GM12873 (cell line): ENCODE data around the gene LENG1.

Experiments used
- TF ChIP-seq, protein P1 (sequence below): IDR thresholded peaks from 2 replicates; pipeline ENCODE4 v1.5.1; 2012; ENCODE audit warnings: low read depth, mild to moderate bottlenecking, moderate library complexity, low read length, control low read depth; ENCODE audit not compliant: insufficient read depth; ENCODE audit errors: missing control alignments

The LENG1 gene

DNA sequence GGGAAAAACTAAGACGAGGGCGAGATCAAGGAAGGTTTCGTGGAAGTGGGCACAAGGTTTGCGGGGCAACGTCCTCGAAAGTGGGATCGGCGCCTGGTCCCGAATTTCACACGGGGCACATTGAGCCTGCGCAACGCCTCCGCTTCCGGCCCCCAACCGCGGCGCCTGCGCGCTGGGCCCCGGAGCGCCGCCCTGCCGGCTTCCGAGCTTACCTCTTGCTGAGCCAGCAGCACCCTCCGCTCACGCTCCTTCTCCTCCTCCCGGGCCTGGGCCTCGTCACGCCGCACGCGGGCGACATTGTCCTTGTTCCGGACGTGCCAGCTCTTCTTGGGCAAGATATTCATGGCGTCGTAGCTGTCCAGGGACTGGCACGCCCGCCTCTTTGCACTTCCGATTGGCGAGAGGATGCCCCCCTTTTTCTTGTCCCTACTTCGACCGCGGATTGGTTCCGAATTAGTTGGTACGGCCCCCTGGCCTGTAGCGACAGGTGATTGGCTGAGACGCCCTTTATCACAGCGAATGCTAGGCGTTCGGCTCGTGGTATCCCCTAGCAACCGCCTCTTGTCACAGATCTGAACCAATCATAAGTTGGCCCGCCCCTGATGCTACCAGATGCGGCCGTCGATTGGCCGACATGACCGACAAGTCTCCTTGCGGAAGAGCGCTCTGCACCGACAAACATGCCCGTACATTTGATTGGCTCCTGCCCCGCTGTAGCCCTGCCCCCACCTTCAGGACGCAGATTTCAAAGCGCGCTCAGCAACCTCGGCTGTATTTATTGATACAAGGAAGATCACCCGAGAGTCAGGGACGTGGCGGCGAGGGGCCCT, at the start of gene LENG1:
Gene LENG1 (minus strand): TSS at position 370 of the 830 bp plus-strand sequence. CDS start 26 bp downstream, at position 344.
- TF ChIP-seq, protein P1, sequence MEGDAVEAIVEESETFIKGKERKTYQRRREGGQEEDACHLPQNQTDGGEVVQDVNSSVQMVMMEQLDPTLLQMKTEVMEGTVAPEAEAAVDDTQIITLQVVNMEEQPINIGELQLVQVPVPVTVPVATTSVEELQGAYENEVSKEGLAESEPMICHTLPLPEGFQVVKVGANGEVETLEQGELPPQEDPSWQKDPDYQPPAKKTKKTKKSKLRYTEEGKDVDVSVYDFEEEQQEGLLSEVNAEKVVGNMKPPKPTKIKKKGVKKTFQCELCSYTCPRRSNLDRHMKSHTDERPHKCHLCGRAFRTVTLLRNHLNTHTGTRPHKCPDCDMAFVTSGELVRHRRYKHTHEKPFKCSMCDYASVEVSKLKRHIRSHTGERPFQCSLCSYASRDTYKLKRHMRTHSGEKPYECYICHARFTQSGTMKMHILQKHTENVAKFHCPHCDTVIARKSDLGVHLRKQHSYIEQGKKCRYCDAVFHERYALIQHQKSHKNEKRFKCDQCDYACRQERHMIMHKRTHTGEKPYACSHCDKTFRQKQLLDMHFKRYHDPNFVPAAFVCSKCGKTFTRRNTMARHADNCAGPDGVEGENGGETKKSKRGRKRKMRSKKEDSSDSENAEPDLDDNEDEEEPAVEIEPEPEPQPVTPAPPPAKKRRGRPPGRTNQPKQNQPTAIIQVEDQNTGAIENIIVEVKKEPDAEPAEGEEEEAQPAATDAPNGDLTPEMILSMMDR, result peak; percentile 37

DNA sequence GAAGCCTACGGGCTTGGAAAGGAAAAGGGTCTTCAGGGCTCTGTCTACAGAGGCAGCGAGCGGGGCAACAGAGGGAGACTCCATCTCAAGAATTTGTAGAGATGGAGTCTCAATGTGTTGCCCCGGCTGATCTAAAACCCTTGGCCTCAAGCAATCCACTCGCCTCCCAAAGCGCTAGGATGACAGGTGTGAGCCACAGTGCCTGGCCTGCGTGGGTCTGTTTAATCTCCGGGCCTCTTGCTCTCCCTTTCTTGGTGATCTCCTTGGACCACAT, 49.2 kb upstream of the LENG1 start:
- TF ChIP-seq, protein P1, result no peak

DNA sequence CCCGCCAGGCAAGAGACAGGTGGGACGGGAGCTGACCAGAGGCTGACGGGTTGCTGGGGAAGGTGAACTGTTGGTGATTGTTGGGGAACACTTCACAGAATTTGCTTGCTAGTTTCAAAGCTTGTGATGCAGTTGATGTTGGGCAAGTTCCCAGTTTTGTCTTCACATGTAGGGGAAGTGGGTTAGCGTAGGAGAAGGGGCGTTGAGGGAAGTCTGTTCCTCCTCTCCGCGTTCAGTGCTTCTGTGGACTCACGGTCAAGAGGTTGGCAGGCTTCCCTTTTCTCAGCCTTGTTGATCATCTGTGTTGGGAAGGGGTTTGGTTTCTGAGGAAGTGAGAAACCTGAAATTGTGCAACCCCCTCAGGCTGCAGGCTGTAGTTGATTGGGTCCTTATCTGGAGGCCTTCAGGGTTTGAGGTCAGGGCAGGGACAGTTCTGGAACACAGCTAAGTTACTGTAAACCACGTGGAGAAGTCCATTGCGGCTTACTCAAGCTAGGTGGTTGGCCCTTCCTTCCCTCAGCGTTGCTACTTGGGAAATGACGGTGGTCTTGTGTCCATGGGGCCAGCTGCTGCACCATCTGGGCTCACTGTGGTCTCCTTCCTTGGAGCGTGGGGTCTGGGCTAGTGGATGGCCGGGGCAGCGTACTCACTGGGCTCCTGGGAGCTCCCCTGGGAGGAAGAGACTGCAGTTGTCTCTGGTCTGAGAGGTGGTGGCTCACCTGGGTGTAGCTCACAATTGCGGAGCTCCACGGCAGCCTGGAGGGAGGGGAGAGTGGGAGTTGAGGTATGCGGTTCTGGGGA, 48.7 kb upstream of the LENG1 start:
- TF ChIP-seq, protein P1, result no peak

DNA sequence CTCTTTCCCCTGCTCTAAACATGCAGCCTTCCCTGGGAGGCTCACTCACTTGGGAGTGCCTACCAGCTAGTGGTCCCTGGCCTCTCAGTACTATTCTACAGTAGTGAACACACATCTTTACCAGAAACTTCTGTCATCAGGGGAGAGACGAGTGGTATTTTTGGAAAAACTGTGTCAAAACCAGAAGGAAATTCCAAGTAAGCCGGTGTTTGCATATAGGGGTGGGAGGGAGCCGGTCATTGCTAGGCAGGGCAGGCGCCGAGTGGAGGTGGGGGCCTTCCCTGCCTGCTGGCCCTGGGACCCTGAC, 48.1 kb upstream of the LENG1 start:
- TF ChIP-seq, protein P1, result no peak

- TF ChIP-seq, protein P1, result no peak
These were observed 47.3 kb upstream of the LENG1 start for GRCh38 chr19:54206831-54207177.

- TF ChIP-seq, protein P1, result no peak
These were observed 46.7 kb upstream of the LENG1 start for GRCh38 chr19:54206030-54206830.
